A673 (cell line): ENCODE results near the gene PPP1CA. TPM values are rescaled to one million over a fixed set of nuclear protein-coding genes. Genes with fewer than 3 reads are reported as not detected.

Experiments
- BruUV-seq: library from RNA; stranded (reverse); fragments of 400-500 nt; replicated peaks from 2 replicates; lab custom pipeline; 2021; lab: Mats Ljungman, UMichigan
- CTCF ChIA-PET: fragments of 300-600 bp; sonication (Branson Sonifier 250); formaldehyde crosslinking; loops from one replicate; lab custom pipeline; 2022; ENCODE audit warnings: antibody characterized with exemption; lab: Charles Lee
- POLR2A ChIA-PET: fragments of 300-600 bp; sonication (Branson Sonifier 250); formaldehyde crosslinking; loops from one replicate; lab custom pipeline; 2022; ENCODE audit warnings: antibody characterized with exemption; ENCODE audit not compliant: low non-redundant PET; lab: Charles Lee
- DNase-seq: peaks from one replicate; pipeline ENCODE4 v3.0.0-alpha.2; 2015; ENCODE audit warnings: low spot score
- H3K27ac ChIP-seq: fragments of 200-600 bp; sonication (generic); 2 replicates; pipeline ENCODE4 v1.5.1; 2016; ENCODE audit warnings: mixed run types, low read depth, mild to moderate bottlenecking, mixed read lengths, antibody characterized with exemption, low read length; ENCODE audit not compliant: poor library complexity, severe bottlenecking
- H3K27me3 ChIP-seq: fragments of 200-600 bp; sonication (generic); replicated peaks from 2 replicates; pipeline ENCODE4 v1.6.1; 2017; ENCODE audit warnings: mixed run types, low read depth, mild to moderate bottlenecking, mixed read lengths, antibody characterized with exemption, low read length; ENCODE audit not compliant: insufficient read depth, poor library complexity
- H3K36me3 ChIP-seq: fragments of 200-600 bp; sonication (generic); 2 replicates; pipeline ENCODE4 v1.6.1; 2016; ENCODE audit warnings: mixed run types, mild to moderate bottlenecking, mixed read lengths, antibody characterized with exemption, low read length; ENCODE audit not compliant: insufficient read depth, poor library complexity, severe bottlenecking
- H3K4me1 ChIP-seq: fragments of 200-600 bp; sonication (generic); 2 replicates; pipeline ENCODE4 v1.6.1; 2017; ENCODE audit warnings: mixed run types, mild to moderate bottlenecking, mixed read lengths, antibody characterized with exemption, low read length; ENCODE audit not compliant: insufficient read depth, poor library complexity, severe bottlenecking
- H3K4me3 ChIP-seq: fragments of 200-600 bp; sonication (generic); 2 replicates; pipeline ENCODE4 v1.5.1; 2016; ENCODE audit warnings: low read depth, mixed run types, mild to moderate bottlenecking, mixed read lengths, low read length; ENCODE audit not compliant: poor library complexity, severe bottlenecking
- H3K9me3 ChIP-seq: fragments of 200-600 bp; sonication (generic); 2 replicates; pipeline ENCODE4 v1.6.1; 2016; ENCODE audit warnings: mixed run types, low read depth, mild to moderate bottlenecking, mixed read lengths, antibody characterized with exemption, low read length; ENCODE audit not compliant: poor library complexity, severe bottlenecking
- EZH2 ChIP-seq: fragments of 200-600 bp; sonication (generic); IDR thresholded peaks from 2 replicates; pipeline ENCODE4 v1.6.1; 2017; ENCODE audit warnings: borderline replicate concordance, low read depth, mild to moderate bottlenecking, mixed read lengths, antibody characterized with exemption, low read length; ENCODE audit not compliant: poor library complexity, severe bottlenecking
- intact Hi-C: fragments of 100-400 bp; cut with micrococcal nuclease; formaldehyde crosslinking; loops from one replicate; pipeline ENCODE4 v1.10.0; 2022; ENCODE audit not compliant: unreplicated experiment
- total RNA-seq: library from RNA; stranded (reverse); gene quantifications from 2 replicates; pipeline ENCODE4 v1.2.3, GENCODE V29; 2021
- TF ChIP-seq, protein P1 (sequence below): fragments of 300-800, 200-600 bp; sonication (generic); conservative IDR thresholded peaks from 2 replicates; pipeline ENCODE4 v1.5.1; 2017; ENCODE audit warnings: low read depth, mild to moderate bottlenecking, antibody characterized with exemption, low read length, moderate library complexity, mixed read lengths

The PPP1CA gene
- total RNA-seq, 1 experiment from 2014 or later, result 239 TPM

DNA sequence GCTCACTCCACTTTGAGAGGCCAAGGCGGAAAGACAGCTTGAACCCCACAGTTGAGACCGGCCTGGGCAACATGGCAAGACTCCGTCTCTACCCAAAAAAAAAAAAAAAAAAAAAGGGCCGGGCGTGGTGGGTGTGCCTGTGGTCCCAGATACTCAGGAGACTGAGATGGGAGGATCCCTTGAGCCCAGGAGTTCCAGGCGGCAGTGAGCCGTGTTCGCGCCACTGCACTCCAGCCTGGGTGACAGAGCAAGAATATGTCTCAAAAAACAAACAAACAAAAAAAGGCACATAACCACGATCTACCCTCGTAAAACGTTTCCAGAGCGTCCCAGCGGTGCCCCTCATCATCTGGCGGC, 10.7 kb downstream of the PPP1CA start:
- ChIA-PET POLR2A (no interaction called here), CTCF (interaction anchor here (2.7 kb wide), 1 partner anchor 9 kb away, joined by 10 read pairs; no protein-coding TSS in a partner anchor)
- intact Hi-C loops, result loop anchor here (5.0 kb wide), 1 partner anchor 116 kb away; the partner anchor contains the start of genes CDK2AP2 and PITPNM1
- Histone ChIP-seq H3K9me3 (no peaks in the 10 kb centered on the region), H3K27ac (peak overlapping the region; percentile 89), H3K4me3 (peak overlapping the region; percentile 77), H3K4me1 (peaks cover 9% of the 10 kb centered on the region), H3K27me3 (no peaks in the 10 kb centered on the region), H3K36me3 (peaks cover 17% of the 10 kb centered on the region)
- no TSS peak for BruUV-seq
- DNase-seq, result no peak
- TF ChIP-seq, protein P1, sequence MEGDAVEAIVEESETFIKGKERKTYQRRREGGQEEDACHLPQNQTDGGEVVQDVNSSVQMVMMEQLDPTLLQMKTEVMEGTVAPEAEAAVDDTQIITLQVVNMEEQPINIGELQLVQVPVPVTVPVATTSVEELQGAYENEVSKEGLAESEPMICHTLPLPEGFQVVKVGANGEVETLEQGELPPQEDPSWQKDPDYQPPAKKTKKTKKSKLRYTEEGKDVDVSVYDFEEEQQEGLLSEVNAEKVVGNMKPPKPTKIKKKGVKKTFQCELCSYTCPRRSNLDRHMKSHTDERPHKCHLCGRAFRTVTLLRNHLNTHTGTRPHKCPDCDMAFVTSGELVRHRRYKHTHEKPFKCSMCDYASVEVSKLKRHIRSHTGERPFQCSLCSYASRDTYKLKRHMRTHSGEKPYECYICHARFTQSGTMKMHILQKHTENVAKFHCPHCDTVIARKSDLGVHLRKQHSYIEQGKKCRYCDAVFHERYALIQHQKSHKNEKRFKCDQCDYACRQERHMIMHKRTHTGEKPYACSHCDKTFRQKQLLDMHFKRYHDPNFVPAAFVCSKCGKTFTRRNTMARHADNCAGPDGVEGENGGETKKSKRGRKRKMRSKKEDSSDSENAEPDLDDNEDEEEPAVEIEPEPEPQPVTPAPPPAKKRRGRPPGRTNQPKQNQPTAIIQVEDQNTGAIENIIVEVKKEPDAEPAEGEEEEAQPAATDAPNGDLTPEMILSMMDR, result no peak
- TF ChIP-seq EZH2, result no peak

DNA sequence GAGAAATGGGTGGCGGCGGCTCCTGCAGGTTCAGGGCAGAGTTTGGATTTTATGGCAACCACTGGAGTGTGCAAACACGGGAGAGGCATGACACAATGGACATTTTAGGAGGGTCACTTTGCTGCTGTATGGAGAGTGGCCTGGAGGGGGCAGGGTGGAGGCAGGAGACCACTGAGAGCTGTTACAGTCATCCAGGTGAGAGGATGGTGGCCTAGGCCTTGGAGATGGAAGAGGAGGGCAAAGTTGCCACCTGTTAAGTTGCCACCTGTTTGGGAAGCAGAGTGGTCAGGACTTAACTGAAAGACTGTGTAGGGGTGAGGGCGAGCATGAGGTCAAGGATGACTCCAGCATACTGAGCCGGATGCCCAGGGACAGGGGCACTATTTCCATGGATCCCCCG, 12.2 kb downstream of the PPP1CA start:
- Histone ChIP-seq H3K27ac (no peak overlapping the region), H3K4me3 (no peak overlapping the region), H3K4me1 (peaks cover 18% of the 10 kb centered on the region), H3K27me3 (no peaks in the 10 kb centered on the region), H3K9me3 (no peaks in the 10 kb centered on the region), H3K36me3 (peaks cover 8% of the 10 kb centered on the region)
- no TSS peak for BruUV-seq
- intact Hi-C loops, result loop anchor here (10.0 kb wide), 2 partner anchors 305 to 335 kb away; partner anchors contain the start of gene RHOD
- ChIA-PET CTCF (interaction anchor here (0.6 to 0.9 kb wide), 2 partner anchors 12 to 360 kb away, joined by 4 to 6 read pairs; partner anchors contain the start of gene PPP1CA), POLR2A (no interaction called here)
- TF ChIP-seq EZH2, result no peak
- TF ChIP-seq, protein P1, result peak; percentile 71
- DNase-seq, result no peak

GRCh38 chr11:67387518-67387917, 14.1 kb downstream of the PPP1CA start:
- TF ChIP-seq EZH2, result no peak
- TF ChIP-seq, protein P1, result no peak
- Histone ChIP-seq H3K4me3 (no peak overlapping the region), H3K27ac (no peak overlapping the region), H3K36me3 (no peaks in the 10 kb centered on the region), H3K4me1 (peaks cover 15% of the 10 kb centered on the region), H3K27me3 (no peaks in the 10 kb centered on the region), H3K9me3 (no peaks in the 10 kb centered on the region)
- CTCF ChIA-PET, result interaction anchor here (0.7 to 1.5 kb wide), 2 partner anchors 14 to 726 kb away, joined by 3 read pairs; partner anchors contain the start of gene PPP1CA
- POLR2A ChIA-PET, result no interaction called here
- intact Hi-C loops, result loop anchor here (10.0 kb wide), 2 partner anchors 303 to 333 kb away; partner anchors contain the start of gene RHOD
- BruUV-seq, result no TSS peak
- DNase-seq, result no peak
